ENCODE results near the gene VSTM4. TPM values are rescaled to one million over a fixed set of nuclear protein-coding genes. Genes with fewer than 3 reads are reported as not detected.

The VSTM4 gene
- total and polyA plus RNA-seq, 11 donors, result 5.6 to 22.1 (median 15.8) TPM

DNA sequence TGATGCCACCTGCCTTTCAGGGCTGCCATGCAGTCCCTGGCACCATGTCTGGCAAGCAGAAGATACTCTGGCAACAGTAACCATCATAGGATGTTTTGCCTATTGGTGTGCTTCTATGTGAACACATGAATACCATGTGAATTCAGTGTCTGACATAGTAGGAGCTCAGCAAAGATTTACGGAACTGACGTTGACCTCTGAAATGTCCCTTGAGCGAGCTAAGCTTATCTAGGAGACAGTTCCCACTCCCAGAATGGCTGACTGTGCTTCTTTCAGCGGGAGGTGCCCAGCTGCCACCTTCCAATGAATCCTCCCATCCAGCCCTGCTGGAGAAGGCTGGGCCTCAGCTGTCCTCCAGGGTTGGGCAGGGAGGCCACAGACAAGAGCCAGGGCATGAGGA lies 104.5 kb downstream of the VSTM4 start:
- ATAC-seq, result no peak
- 45 to 56% (median 45%) methylated on average over 4 of the region's 4 CpGs for WGBS, 4 donors
- Histone ChIP-seq H3K36me3 (no peaks in the 10 kb centered on the region), H3K4me1 (peaks cover 0 to 65% (median 34%) of the 10 kb centered on the region in 12 donors), H3K9me3 (no peaks in the 10 kb centered on the region), H3K4me3 (no peak overlapping the region), H3K27me3 (no peaks in the 10 kb centered on the region), H3K27ac (no peak overlapping the region)
- intact Hi-C loops (cut with DNase I), result loop anchor here in 1 of 10 donors (5.0 kb wide), 1 partner anchor 36 kb away; no protein-coding TSS in a partner anchor
- TF ChIP-seq, protein P1, sequence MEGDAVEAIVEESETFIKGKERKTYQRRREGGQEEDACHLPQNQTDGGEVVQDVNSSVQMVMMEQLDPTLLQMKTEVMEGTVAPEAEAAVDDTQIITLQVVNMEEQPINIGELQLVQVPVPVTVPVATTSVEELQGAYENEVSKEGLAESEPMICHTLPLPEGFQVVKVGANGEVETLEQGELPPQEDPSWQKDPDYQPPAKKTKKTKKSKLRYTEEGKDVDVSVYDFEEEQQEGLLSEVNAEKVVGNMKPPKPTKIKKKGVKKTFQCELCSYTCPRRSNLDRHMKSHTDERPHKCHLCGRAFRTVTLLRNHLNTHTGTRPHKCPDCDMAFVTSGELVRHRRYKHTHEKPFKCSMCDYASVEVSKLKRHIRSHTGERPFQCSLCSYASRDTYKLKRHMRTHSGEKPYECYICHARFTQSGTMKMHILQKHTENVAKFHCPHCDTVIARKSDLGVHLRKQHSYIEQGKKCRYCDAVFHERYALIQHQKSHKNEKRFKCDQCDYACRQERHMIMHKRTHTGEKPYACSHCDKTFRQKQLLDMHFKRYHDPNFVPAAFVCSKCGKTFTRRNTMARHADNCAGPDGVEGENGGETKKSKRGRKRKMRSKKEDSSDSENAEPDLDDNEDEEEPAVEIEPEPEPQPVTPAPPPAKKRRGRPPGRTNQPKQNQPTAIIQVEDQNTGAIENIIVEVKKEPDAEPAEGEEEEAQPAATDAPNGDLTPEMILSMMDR (IDR thresholded peaks at IDR 0.05), result no peak
- no peak for DNase-seq

DNA sequence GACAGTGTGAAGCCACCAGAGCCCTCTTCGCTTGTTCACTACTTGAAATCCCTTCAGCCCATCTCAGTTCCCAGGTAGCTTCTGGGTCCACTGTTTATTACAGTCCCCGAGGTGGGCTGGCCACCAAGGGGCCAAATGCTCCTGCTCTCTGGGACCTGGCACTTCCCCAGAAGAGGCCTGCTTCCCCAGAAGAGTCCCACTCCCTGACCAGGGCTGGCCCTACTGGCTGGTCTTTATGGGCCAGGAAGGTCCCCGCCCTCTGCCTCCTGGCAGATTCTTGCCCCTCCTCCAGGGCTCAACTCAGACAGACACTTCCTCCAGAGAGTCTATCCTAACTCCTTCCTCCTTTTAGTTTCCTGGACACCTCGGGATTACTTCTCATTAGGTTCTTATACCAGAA lies 105.0 kb downstream of the VSTM4 start:
- DNase-seq (no peak), ATAC-seq (no peak)
- no peak overlapping the region for H3K4me3 ChIP-seq
- H3K9me3 ChIP-seq, result no peaks in the 10 kb centered on the region
- no peaks in the 10 kb centered on the region for H3K27me3 ChIP-seq
- peaks cover 0 to 65% (median 34%) of the 10 kb centered on the region in 12 donors for H3K4me1 ChIP-seq
- H3K27ac ChIP-seq, result peak overlapping the region in 3 of 12 donors; percentile 81 to 90 (median 89)
- 66 to 71% (median 68%) methylated on average over 3 to 4 of the region's 4 CpGs for WGBS, 4 donors
- intact Hi-C loops (cut with DNase I), result loop anchor here in 1 of 10 donors (5.0 kb wide), 1 partner anchor 37 kb away; no protein-coding TSS in a partner anchor
- no peaks in the 10 kb centered on the region for H3K36me3 ChIP-seq
- TF ChIP-seq, protein P1 (IDR thresholded peaks at IDR 0.05), result no peak
- no peak for TF ChIP-seq POLR2A (IDR thresholded peaks at IDR 0.05)

DNA sequence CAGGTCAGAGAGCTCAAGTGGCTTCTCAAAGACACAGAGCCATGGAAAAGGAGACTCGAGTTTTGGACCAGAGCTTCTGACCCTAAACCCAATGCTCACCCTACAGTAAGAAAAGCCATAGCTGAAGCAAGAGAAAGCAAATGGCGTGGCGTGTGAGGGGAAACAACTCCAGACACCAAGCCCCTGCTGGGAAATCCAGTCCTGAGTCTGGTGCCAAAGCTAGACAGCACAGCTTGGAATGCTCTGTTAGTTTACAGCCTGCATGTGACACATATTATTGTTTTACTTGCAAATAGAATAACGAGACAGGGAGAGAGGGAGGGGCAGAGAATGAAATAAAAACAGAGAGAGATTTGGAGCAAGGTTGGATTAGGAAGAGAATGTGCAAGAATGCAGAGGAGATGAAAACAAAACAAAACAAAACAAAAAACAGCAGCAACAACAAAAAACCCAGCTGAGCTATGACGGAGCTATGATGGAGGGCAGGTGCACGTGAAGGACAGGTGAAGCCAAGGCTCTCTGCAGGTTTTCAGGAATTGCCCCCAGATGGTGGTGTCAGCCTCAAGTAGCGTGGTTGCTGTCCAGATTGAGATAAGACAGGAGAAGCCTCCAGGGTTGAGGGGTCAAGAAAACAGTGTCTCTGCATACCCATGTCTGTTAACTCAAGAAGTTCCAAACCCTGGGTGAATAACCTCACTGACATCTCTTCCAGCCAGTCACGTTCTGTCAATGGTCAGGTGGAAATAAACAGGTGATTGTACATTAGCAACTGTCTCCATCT lies 105.9 kb downstream of the VSTM4 start:
- Histone ChIP-seq H3K36me3 (no peaks in the 10 kb centered on the region), H3K4me1 (peaks cover 0 to 60% (median 34%) of the 10 kb centered on the region in 12 donors), H3K27me3 (no peaks in the 10 kb centered on the region), H3K27ac (peak overlapping the region; percentile 28 to 90 (median 74)), H3K9me3 (no peaks in the 10 kb centered on the region), H3K4me3 (no peak overlapping the region)
- intact Hi-C loops (cut with DNase I), result loop anchor here in 3 of 10 donors (5.0 to 10.0 kb wide), 2 partner anchors 105 to 108 kb away; partner anchors contain the start of gene VSTM4 (in 3 of the 3)
- TF ChIP-seq, protein P1 (IDR thresholded peaks at IDR 0.05), result no peak
- no peak for TF ChIP-seq POLR2A (IDR thresholded peaks at IDR 0.05)
- peak; percentile 7 to 60 (median 26) for ATAC-seq
- WGBS, 4 donors, result 32 to 41% (median 37%) methylated on average over 8 of the region's 8 CpGs
- DNase-seq, result no peak

DNA sequence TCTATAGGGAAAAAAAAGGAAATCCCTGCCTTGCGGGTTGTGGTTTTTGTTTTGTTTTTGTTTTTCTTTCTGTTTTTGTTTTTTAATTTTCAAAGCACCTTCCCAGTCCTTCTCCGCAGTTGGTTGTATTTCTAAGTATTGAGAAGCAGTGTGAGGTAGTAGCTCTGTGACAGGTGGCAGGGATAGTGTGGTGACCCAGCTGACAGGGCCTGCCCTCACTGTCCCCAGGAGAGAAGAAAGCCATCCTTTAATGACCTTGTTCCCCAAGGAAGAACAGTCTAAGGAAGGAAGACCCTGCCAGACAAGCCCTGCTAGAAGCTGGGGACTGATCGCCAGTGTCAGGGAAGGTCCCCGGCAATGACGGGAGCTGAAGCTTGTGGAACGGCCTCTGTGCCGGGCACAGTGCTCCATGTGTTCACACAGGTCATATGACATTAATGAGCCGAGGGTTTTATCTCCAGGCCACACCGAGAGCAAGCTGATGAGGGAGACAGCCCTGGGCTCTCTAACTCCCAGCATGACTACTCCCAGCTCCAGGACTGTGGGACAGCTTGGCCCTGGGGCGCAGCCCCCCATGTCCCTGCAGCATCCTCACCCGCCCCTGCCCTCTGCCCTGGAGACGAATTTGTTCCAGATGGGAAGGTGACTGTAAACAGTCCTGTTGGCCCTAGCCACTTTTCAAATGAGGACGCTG lies 106.7 kb downstream of the VSTM4 start:
- TF ChIP-seq, protein P1 (IDR thresholded peaks at IDR 0.05), result no peak
- no peak for TF ChIP-seq POLR2A (IDR thresholded peaks at IDR 0.05)
- Histone ChIP-seq H3K27me3 (no peaks in the 10 kb centered on the region), H3K4me1 (peaks cover 0 to 53% (median 34%) of the 10 kb centered on the region in 12 donors), H3K4me3 (no peak overlapping the region), H3K9me3 (no peaks in the 10 kb centered on the region), H3K36me3 (no peaks in the 10 kb centered on the region), H3K27ac (peak overlapping the region; percentile 28 to 90 (median 74))
- ATAC-seq, result peak; percentile 44 to 76 (median 60)
- WGBS, 4 donors, result 35 to 53% (median 45%) methylated on average over 13 of the region's 13 CpGs
- intact Hi-C loops (cut with DNase I), result loop anchor here in 3 of 10 donors (5.0 to 10.0 kb wide), 2 partner anchors 106 to 109 kb away; partner anchors contain the start of gene VSTM4 (in 3 of the 3)
- peak in 1 of 5 donors; percentile 42 for DNase-seq

All from heart left ventricle (tissue), 16 donors.